Measurements from ENCODE around the gene CAMSAP2.

DNA sequence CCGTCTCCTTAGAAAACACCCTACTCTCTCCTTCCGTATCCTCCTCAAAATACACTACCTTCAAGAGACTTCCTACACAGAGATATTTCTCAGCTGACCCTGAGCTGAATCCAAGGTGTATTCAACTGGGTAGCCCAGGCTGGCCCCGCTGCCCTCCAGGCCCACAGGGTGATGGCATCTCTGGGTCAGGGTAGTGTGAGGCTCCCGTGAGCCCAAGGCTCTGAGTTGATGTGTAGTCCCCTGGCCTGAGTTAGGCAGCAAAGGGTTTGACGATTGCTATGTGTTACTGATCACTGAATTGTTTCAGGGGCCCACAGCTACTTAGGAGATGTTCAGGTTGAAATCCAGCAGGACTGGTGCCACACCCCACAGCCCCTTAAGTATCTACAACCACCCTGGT, 162.7 kb downstream of the CAMSAP2 start:
- TF ChIP-seq MYC (IDR thresholded peaks at IDR 0.05; ENCODE audit: insufficient read depth, insufficient read length, insufficient replicate concordance, low read length, severe bottlenecking) (no peak), REST (IDR thresholded peaks at IDR 0.05; ENCODE audit: low read depth, low read length) (no peak), USF2 (IDR thresholded peaks at IDR 0.05; ENCODE audit: borderline replicate concordance, low read depth, low read length) (no peak), PBX3 (IDR thresholded peaks at IDR 0.05; ENCODE audit: insufficient replicate concordance, low read depth, low read length) (no peak), RFX5 (IDR thresholded peaks at IDR 0.05; ENCODE audit: low read depth, low read length) (no peak)

Measured in GM12878 (cell line).